ENCODE data around the gene RAB11FIP3. TPM values are rescaled to one million over a fixed set of nuclear protein-coding genes. Genes with fewer than 3 reads are reported as not detected.

The RAB11FIP3 gene
- total and polyA plus RNA-seq, 10 of the 15 experiments (the other 5 are each of a cell fraction or from before 2014, with no cell fraction given): 1.2 to 27.3 (median 7.7) TPM

DNA sequence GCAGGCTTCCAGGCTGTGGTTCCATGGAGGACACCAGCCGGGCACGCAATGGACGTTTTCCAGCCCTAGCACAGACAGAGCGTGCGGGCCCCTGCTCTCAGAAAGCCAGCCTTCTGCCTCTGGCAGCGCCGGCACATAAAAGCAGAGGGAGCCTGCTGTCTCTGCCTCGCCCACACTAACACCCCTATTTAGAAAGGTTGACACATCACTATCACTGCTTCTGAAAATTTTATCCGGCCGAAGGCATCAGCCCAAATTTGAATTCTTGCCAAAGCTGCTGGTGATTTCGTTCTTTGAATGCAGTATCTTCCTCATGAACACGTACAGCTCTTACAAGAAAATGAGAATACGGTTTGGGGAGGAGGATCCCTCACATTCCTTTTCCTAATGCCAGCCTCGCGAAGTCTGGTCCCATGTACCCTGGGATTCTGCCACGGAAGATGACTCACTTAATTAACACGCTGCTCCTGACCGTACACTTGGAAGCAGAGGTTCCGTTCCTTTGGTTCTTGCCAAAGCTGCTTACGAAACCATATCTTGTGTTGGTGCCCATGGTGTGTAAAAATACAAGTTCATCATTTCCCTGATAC lies 1.3 kb upstream of the RAB11FIP3 start:
- Histone ChIP-seq H3K79me2 (ENCODE audit: control insufficient read depth, insufficient read depth, low read length) (peaks cover 11% of the 10 kb centered on the region), H3K4me3 (no peak overlapping the region), H3K36me3 (ENCODE audit: control insufficient read depth in 2 of 2, insufficient read depth in 2 of 2, low read length in 1 of 2) (no peaks in the 10 kb centered on the region), H3K27ac (ENCODE audit: control insufficient read depth, insufficient read depth) (no peak overlapping the region), H3K4me2 (ENCODE audit: control insufficient read depth, insufficient read depth) (no peak overlapping the region), H2AFZ (ENCODE audit: control insufficient read depth, low read depth, low read length) (no peak overlapping the region), H3K4me1 (ENCODE audit: control insufficient read depth, insufficient read depth, low read length) (peaks cover 15% of the 10 kb centered on the region), H3K9me3 (replicated peaks; ENCODE audit: control insufficient read depth, insufficient read depth, low read length) (no peaks in the 10 kb centered on the region), H4K20me1 (ENCODE audit: control insufficient read depth, insufficient read depth) (no peaks in the 10 kb centered on the region), H3K27me3 (replicated peaks in 1 of 2; ENCODE audit: control insufficient read depth in 2 of 2, insufficient read depth in 2 of 2, low read length in 1 of 2) (peaks cover 0 to 3% of the 10 kb centered on the region in 2 experiments; a peak in 1 of 4 replicates), H3K9ac (ENCODE audit: control insufficient read depth, insufficient read depth, low read length) (no peak overlapping the region)
- ChIA-PET RAD21 (ENCODE audit: unreplicated experiment) (no interaction called here), SMC1A (ENCODE audit: uncharacterized antibody, unreplicated experiment) (no interaction called here), CTCF (interaction anchor here (0.6 kb wide), 1 partner anchor 1999 kb away, joined by 4 read pairs; no protein-coding TSS in a partner anchor), POLR2A (interaction anchor here (1.4 kb wide), 1 partner anchor 16 kb away, joined by 4 read pairs; no protein-coding TSS in a partner anchor)
- no peak for DNase-seq (ENCODE audit: low read depth, low spot score)
- 56% methylated on average over 20 of the region's 20 CpGs for WGBS (ENCODE audit: insufficient coverage, insufficient replicate concordance, low lambda C conversion rate, missing lambda C conversion rate)
- TF ChIP-seq SUZ12 (IDR thresholded peaks at IDR 0.05; ENCODE audit: unreplicated experiment): no peak
- no peak for TF ChIP-seq HDAC2 (IDR thresholded peaks at IDR 0.05)
- TF ChIP-seq ATF7 (IDR thresholded peaks at IDR 0.05; ENCODE audit: low read depth): no peak
- TF ChIP-seq BHLHE40 (IDR thresholded peaks at IDR 0.05; ENCODE audit: borderline replicate concordance in 1 of 2, low read depth in 2 of 2, low read length in 1 of 2): no peak
- TF ChIP-seq, protein P1, sequence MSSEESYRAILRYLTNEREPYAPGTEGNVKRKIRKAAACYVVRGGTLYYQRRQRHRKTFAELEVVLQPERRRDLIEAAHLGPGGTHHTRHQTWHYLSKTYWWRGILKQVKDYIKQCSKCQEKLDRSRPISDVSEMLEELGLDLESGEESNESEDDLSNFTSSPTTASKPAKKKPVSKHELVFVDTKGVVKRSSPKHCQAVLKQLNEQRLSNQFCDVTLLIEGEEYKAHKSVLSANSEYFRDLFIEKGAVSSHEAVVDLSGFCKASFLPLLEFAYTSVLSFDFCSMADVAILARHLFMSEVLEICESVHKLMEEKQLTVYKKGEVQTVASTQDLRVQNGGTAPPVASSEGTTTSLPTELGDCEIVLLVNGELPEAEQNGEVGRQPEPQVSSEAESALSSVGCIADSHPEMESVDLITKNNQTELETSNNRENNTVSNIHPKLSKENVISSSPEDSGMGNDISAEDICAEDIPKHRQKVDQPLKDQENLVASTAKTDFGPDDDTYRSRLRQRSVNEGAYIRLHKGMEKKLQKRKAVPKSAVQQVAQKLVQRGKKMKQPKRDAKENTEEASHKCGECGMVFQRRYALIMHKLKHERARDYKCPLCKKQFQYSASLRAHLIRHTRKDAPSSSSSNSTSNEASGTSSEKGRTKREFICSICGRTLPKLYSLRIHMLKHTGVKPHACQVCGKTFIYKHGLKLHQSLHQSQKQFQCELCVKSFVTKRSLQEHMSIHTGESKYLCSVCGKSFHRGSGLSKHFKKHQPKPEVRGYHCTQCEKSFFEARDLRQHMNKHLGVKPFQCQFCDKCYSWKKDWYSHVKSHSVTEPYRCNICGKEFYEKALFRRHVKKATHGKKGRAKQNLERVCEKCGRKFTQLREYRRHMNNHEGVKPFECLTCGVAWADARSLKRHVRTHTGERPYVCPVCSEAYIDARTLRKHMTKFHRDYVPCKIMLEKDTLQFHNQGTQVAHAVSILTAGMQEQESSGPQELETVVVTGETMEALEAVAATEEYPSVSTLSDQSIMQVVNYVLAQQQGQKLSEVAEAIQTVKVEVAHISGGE (CRISPR knock-in tag; IDR thresholded peaks at IDR 0.05): no peak
- in situ Hi-C loops (cut with MboI): no loop called here
- ATAC-seq: no peak
- intact Hi-C loops (cut with micrococcal nuclease; ENCODE audit: unreplicated experiment): no loop called here
- BruUV-seq (replicated peaks): no TSS peak
- FAIRE-seq: no peak
